Lung (tissue), 12 donors: ENCODE measurements around the gene TAF4. TPM values are rescaled to one million over a fixed set of nuclear protein-coding genes. Genes with fewer than 3 reads are reported as not detected.

Source experiments
- ATAC-seq: fragments of 200-7000 bp; cut with Tn5 transposase; one replicate; pipeline ENCODE4 v1.9.1; 2020; ENCODE audit warnings: moderate number of reproducible peaks; ENCODE audit not compliant: insufficient read depth, low FRiP score
- DNase-seq, 3 donors: peaks; one replicate each; pipeline ENCODE4 v3.0.0-alpha.2; 2013 to 2017
- H3K27ac ChIP-seq, 2 donors: one replicate each; pipeline ENCODE4 v1.5.1; 2013; ENCODE audit warnings: mild to moderate bottlenecking in 2 of 2, moderate library complexity in 2 of 2, control low read depth in 1 of 2, inconsistent platforms in 1 of 2, low read depth in 1 of 2, low read length in 1 of 2
- H3K27me3 ChIP-seq, 3 donors: one replicate each; pipeline ENCODE4 v1.5.1; 2013; ENCODE audit warnings: low read length in 2 of 3; ENCODE audit not compliant: control insufficient read depth in 3 of 3, insufficient read depth in 3 of 3
- H3K36me3 ChIP-seq, 4 donors: one replicate each; pipeline ENCODE4 v1.5.1; 2013; ENCODE audit warnings: low read length in 4 of 4, mild to moderate bottlenecking in 1 of 4, moderate library complexity in 1 of 4; ENCODE audit not compliant: control insufficient read depth in 4 of 4, insufficient read depth in 4 of 4
- H3K4me1 ChIP-seq, 5 donors: one replicate each; pipeline ENCODE4 v1.5.1; 2013; ENCODE audit warnings: low read length in 5 of 5, mild to moderate bottlenecking in 2 of 5, moderate library complexity in 1 of 5; ENCODE audit not compliant: control insufficient read depth in 5 of 5, insufficient read depth in 5 of 5
- H3K4me3 ChIP-seq: one replicate; pipeline ENCODE4 v1.5.1; 2013; ENCODE audit warnings: mild to moderate bottlenecking, control low read depth, moderate library complexity
- H3K9ac ChIP-seq, 2 donors: one replicate each; pipeline ENCODE4 v1.5.1; 2013; ENCODE audit warnings: low read length in 2 of 2, control low read depth in 1 of 2; ENCODE audit not compliant: insufficient read depth in 1 of 2
- H3K9me3 ChIP-seq, 4 donors: one replicate each; pipeline ENCODE4 v1.5.1; 2013; ENCODE audit warnings: low read length in 3 of 4, mild to moderate bottlenecking in 1 of 4, moderate library complexity in 1 of 4; ENCODE audit not compliant: control insufficient read depth in 4 of 4, insufficient read depth in 3 of 4
- CTCF ChIP-seq: IDR thresholded peaks from 2 replicates; pipeline ENCODE4 v1.5.1; 2012; ENCODE audit warnings: mild to moderate bottlenecking; ENCODE audit errors: control extremely low read depth, extremely low read depth
- WGBS, 2 donors: extraction: QIAGEN DNeasy Blood & Tissue Kit; methylation state at CpG; one replicate each; pipeline ENCODE4 v1.1.7; 2013; 5-methylcytosine and 5-hydroxymethylcytosine counted together
- polyA plus RNA-seq, 2 donors: library from polyadenylated mRNA; stranded (reverse); fragments of 200-250 nt; gene quantifications; one replicate each; pipeline ENCODE4 v1.2.1, GENCODE V29; 2013
- total RNA-seq, 2 donors: library from RNA; depleted of rRNA in 1 of 2; stranded (reverse); fragments of >200 nt in 1 of 2; gene quantifications; one replicate each; pipeline ENCODE4 v1.2.1, GENCODE V29; 2014 to 2021
- donor health status: control.
- donor health status: control.
- donor health status: Bipolar disorder and iron deficiency.
- donor health status: healthy.
- donor health status: DM: yes; HTN: yes; CAD: no.

Gene TAF4
- total and polyA plus RNA-seq, 4 donors = 5.4 to 20.3 (median 10.9) TPM

- H3K27me3 ChIP-seq = peaks cover 0 to 7% (median 0%) of the 10 kb centered on the region in 3 donors
- DNase-seq = no peak
- whole genome bisulfite sequencing, 2 donors = 86 to 95% methylated on average over 14 of the region's 14 CpGs
- no peak for ATAC-seq
- H3K4me3 ChIP-seq = no peak overlapping the region
- H3K9me3 ChIP-seq = peaks cover 0 to 16% (median 0%) of the 10 kb centered on the region in 4 donors
- H3K36me3 ChIP-seq = peaks cover 0 to 6% (median 1%) of the 10 kb centered on the region in 4 donors
- no peak overlapping the region for H3K27ac ChIP-seq
- H3K4me1 ChIP-seq = no peaks in the 10 kb centered on the region
- no peak overlapping the region for H3K9ac ChIP-seq
- TF ChIP-seq CTCF = no peak
Measured at GRCh38 chr20:61931476-61932198, 134.0 kb downstream of the TAF4 start.

GRCh38 chr20:61930776-61931475, 134.8 kb downstream of the TAF4 start:
- Histone ChIP-seq H3K36me3 (peaks cover 0 to 6% (median 1%) of the 10 kb centered on the region in 4 donors), H3K27ac (no peak overlapping the region), H3K4me1 (no peaks in the 10 kb centered on the region), H3K9ac (no peak overlapping the region), H3K27me3 (peaks cover 0 to 7% (median 0%) of the 10 kb centered on the region in 3 donors), H3K9me3 (peaks cover 0 to 16% (median 0%) of the 10 kb centered on the region in 4 donors), H3K4me3 (no peak overlapping the region)
- DNase-seq = no peak
- 82 to 86% methylated on average over 28 of the region's 28 CpGs for whole genome bisulfite sequencing, 2 donors
- ATAC-seq = no peak
- no peak for TF ChIP-seq CTCF

- no peak overlapping the region for H3K9ac ChIP-seq
- peaks cover 0 to 21% (median 0%) of the 10 kb centered on the region in 4 donors for H3K9me3 ChIP-seq
- H3K27me3 ChIP-seq = peaks cover 0 to 7% (median 0%) of the 10 kb centered on the region in 3 donors
- peaks cover 0 to 6% (median 1%) of the 10 kb centered on the region in 4 donors for H3K36me3 ChIP-seq
- H3K4me3 ChIP-seq = no peak overlapping the region
- DNase-seq (no peak), ATAC-seq (no peak)
- H3K4me1 ChIP-seq = no peaks in the 10 kb centered on the region
- 87 to 90% methylated on average over 12 of the region's 12 CpGs for WGBS, 2 donors
- TF ChIP-seq CTCF = no peak
- H3K27ac ChIP-seq = no peak overlapping the region
Measured at GRCh38 chr20:61929971-61930666, 135.6 kb downstream of the TAF4 start.
